Gastrocnemius medialis (tissue), 4 donors: ENCODE results near the gene LY6G5C. TPM values are rescaled to one million over a fixed set of nuclear protein-coding genes. Genes with fewer than 3 reads are reported as not detected.

Source experiments
- ATAC-seq, 2 donors: fragments of 150-250 bp; one replicate each; pipeline ENCODE4 v1.9.1; 2016
- DNase-seq, 2 donors: peaks; one replicate each; pipeline ENCODE4 v3.0.0-alpha.2; 2019
- H3K27ac ChIP-seq, 4 donors: fragments of 200-600 bp; sonication (generic); 1 replicate in 1 of 4; 2 replicates in 3 of 4; pipeline ENCODE4 v1.5.1; 2016 to 2018; ENCODE audit warnings: mild to moderate bottlenecking in 2 of 4, moderate library complexity in 1 of 4
- H3K27me3 ChIP-seq, 3 donors: fragments of 200-600 bp; sonication (generic) in 2 of 3; 1 replicate in 1 of 3; 2 replicates in 2 of 3; pipeline versions ENCODE4 v1.5.1 to v1.6.0; 2016 to 2019; ENCODE audit warnings: mild to moderate bottlenecking in 1 of 3, moderate library complexity in 1 of 3
- H3K36me3 ChIP-seq, 2 donors: fragments of 200-600 bp; sonication (generic) in 1 of 2; one replicate each; pipeline ENCODE4 v1.5.1; 2017 to 2018
- H3K4me1 ChIP-seq, 2 donors: fragments of 200-600 bp; sonication (generic) in 1 of 2; one replicate each; pipeline ENCODE4 v1.5.1; 2016 to 2017; ENCODE audit warnings: mild to moderate bottlenecking in 2 of 2
- H3K4me3 ChIP-seq, 4 donors: fragments of 200-600 bp; sonication (generic) in 3 of 4; 1 replicate in 1 of 4; 2 replicates in 3 of 4; pipeline ENCODE4 v1.5.1; 2016 to 2019; ENCODE audit warnings: mild to moderate bottlenecking in 2 of 4
- H3K9me3 ChIP-seq, 3 donors: fragments of 200-600 bp; sonication (generic) in 2 of 3; 1 replicate in 1 of 3; 2 replicates in 2 of 3; pipeline ENCODE4 v1.5.1; 2016 to 2019
- POLR2A ChIP-seq, 2 donors: fragments of 450-650 bp; IDR thresholded peaks; one replicate each; pipeline ENCODE4 v1.6.1; 2017; ENCODE audit warnings: antibody characterized with exemption in 2 of 2, mild to moderate bottlenecking in 2 of 2, moderate library complexity in 2 of 2
- in situ Hi-C, 4 donors: fragments of 200-750 bp; cut with MboI; loops; one replicate each; pipeline versions ENCODE4 v1.15.0 to v1.8.0; 2017; ENCODE audit warnings: low sequenced_read_pairs in 4 of 4
- intact Hi-C: fragments of 100-400 bp; cut with DNase I; formaldehyde crosslinking; loops from one replicate; pipeline ENCODE4 v1.15.1; 2023; ENCODE audit warnings: low total_unique reads
- total RNA-seq, 4 donors: library from RNA; depleted of rRNA; stranded (reverse); fragments of >200 nt; gene quantifications; one replicate each; pipeline versions ENCODE4 v1.1.0 to v1.2.3, GENCODE V29; 2016
- TF ChIP-seq, protein P1 (sequence below), 5 experiments: fragments of 450-650 bp in 3 of 5; fragments of 200-600 bp in 2 of 5; sonication (generic) in 2 of 5; IDR thresholded peaks in 4 of 5; conservative IDR thresholded peaks in 1 of 5; 1 replicate in 4 of 5; 2 replicates in 1 of 5; pipeline ENCODE4 v1.5.1; 2016 to 2019; ENCODE audit warnings: antibody characterized with exemption in 5 of 5, mild to moderate bottlenecking in 3 of 5, moderate library complexity in 3 of 5

The LY6G5C gene
- total RNA-seq, 4 donors from 2014 or later = 1.3 to 3.2 TPM; not detected in 2

DNA sequence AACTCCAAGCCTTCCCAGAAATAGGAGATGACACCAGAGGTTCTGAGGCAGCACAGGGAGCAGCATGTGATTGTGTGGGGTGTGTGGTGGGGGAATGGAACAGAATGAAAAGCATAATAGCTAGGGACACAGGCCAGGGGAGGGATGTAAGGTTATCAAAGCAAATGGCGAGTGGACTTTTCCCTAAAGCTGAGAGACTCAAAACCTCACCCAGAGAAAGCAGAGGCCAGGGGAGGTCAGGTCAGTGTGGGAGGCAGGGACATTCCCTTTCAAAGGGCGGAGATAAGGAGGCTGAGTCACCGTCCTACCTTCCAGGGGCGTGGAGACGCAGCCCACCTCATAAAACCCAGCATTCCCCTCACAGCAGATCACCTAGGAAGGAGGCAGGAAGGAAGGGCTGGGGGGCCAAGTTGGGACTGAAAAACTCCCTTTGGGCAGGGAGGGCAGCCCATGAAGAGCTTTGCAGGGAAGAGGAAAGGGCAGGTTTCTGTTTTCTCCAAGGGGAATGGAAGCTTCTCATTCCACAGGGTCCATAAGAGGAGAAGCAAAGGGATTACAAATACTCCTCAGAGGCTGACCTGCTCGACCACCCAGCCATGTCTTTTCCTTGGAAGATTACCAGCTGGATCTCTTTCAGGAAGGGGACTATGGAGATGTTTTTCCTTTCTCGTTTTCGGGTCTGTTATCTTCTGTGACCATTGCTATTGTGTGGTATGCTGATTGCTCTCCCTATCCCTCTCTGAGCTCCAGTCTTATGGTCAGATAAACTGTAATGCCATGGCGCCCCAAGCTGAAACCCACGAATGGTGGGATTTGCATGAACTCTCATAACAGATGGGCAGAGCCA, 9.6 kb upstream of the LY6G5C start:
- TF ChIP-seq, protein P1, sequence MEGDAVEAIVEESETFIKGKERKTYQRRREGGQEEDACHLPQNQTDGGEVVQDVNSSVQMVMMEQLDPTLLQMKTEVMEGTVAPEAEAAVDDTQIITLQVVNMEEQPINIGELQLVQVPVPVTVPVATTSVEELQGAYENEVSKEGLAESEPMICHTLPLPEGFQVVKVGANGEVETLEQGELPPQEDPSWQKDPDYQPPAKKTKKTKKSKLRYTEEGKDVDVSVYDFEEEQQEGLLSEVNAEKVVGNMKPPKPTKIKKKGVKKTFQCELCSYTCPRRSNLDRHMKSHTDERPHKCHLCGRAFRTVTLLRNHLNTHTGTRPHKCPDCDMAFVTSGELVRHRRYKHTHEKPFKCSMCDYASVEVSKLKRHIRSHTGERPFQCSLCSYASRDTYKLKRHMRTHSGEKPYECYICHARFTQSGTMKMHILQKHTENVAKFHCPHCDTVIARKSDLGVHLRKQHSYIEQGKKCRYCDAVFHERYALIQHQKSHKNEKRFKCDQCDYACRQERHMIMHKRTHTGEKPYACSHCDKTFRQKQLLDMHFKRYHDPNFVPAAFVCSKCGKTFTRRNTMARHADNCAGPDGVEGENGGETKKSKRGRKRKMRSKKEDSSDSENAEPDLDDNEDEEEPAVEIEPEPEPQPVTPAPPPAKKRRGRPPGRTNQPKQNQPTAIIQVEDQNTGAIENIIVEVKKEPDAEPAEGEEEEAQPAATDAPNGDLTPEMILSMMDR (IDR thresholded peaks at IDR 0.05 in 4 of 5, conservative IDR thresholded peaks at IDR 0.05 in 1 of 5) = no peak
- TF ChIP-seq POLR2A (IDR thresholded peaks at IDR 0.05) = no peak
- no peak for DNase-seq
- peaks cover 0 to 98% of the 10 kb centered on the region in 2 donors for H3K36me3 ChIP-seq
- no peaks in the 10 kb centered on the region for H3K4me1 ChIP-seq
- no peaks in the 10 kb centered on the region for H3K9me3 ChIP-seq
- H3K4me3 ChIP-seq = no peak overlapping the region
- no peak overlapping the region for H3K27ac ChIP-seq
- no peaks in the 10 kb centered on the region for H3K27me3 ChIP-seq
- in situ Hi-C loops (loop anchor here in 1 of 4 donors (25.0 kb wide), 1 partner anchor 272 kb away; the partner anchor contains the start of genes DXO, NELFE and SKIC2), intact Hi-C loops (no loop called here)
- ATAC-seq = no peak

GRCh38 chr6:31689249-31690110, 8.6 kb upstream of the LY6G5C start:
- no peak for ATAC-seq

GRCh38 chr6:31687860-31688693, 7.2 kb upstream of the LY6G5C start:
- intact Hi-C loops (no loop called here), in situ Hi-C loops (loop anchor here in 2 of 4 donors (5.0 to 25.0 kb wide), 3 partner anchors 84 to 274 kb away; partner anchors contain the start of genes DXO (in 1 of the 2), NELFE (in 1 of the 2) and SKIC2 (in 1 of the 2))
- Histone ChIP-seq H3K36me3 (peaks cover 0 to 83% of the 10 kb centered on the region in 2 donors), H3K4me1 (no peaks in the 10 kb centered on the region), H3K27me3 (no peaks in the 10 kb centered on the region), H3K27ac (no peak overlapping the region), H3K9me3 (no peaks in the 10 kb centered on the region), H3K4me3 (no peak overlapping the region)
- no peak for ATAC-seq
- no peak for TF ChIP-seq POLR2A (IDR thresholded peaks at IDR 0.05)
- TF ChIP-seq, protein P1 (IDR thresholded peaks at IDR 0.05 in 4 of 5, conservative IDR thresholded peaks at IDR 0.05 in 1 of 5) = no peak
- no peak for DNase-seq

More at GRCh38 chr6:31689249-31690110, 8.6 kb upstream of the LY6G5C start:
- Histone ChIP-seq H3K4me1 (no peaks in the 10 kb centered on the region), H3K36me3 (peaks cover 0 to 94% of the 10 kb centered on the region in 2 donors), H3K27me3 (no peaks in the 10 kb centered on the region), H3K9me3 (no peaks in the 10 kb centered on the region), H3K27ac (no peak overlapping the region), H3K4me3 (no peak overlapping the region)
- intact Hi-C loops (no loop called here), in situ Hi-C loops (loop anchor here in 2 of 4 donors (5.0 to 25.0 kb wide), 3 partner anchors 83 to 273 kb away; partner anchors contain the start of genes DXO (in 1 of the 2), NELFE (in 1 of the 2) and SKIC2 (in 1 of the 2))
- no peak for DNase-seq
- TF ChIP-seq, protein P1 (IDR thresholded peaks at IDR 0.05 in 4 of 5, conservative IDR thresholded peaks at IDR 0.05 in 1 of 5) = no peak
- no peak for TF ChIP-seq POLR2A (IDR thresholded peaks at IDR 0.05)

DNA sequence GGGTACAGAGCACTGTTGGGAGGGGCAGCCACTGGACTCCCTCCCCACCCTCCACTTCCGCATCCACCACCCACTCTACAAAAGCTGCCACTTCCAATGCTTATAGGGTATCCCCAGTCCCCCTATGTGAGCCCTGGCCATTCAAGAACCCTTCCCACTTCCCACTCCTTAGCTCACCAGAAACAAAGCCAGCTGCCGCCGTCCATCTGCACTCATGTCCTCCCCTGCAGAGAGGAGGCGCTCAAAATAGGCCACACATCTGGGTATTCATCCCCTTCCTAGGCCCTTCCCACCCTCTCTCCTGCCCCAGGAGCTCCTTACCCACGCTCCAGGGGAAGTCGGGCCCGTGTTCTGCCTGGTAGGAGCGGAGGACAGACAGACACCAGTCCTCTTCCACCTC, 6.5 kb upstream of the LY6G5C start:
- intact Hi-C loops = no loop called here
- Histone ChIP-seq H3K27ac (no peak overlapping the region), H3K9me3 (no peaks in the 10 kb centered on the region), H3K4me1 (no peaks in the 10 kb centered on the region), H3K27me3 (no peaks in the 10 kb centered on the region), H3K4me3 (no peak overlapping the region), H3K36me3 (peaks cover 0 to 75% of the 10 kb centered on the region in 2 donors)
- in situ Hi-C loops = loop anchor here in 2 of 4 donors (5.0 to 25.0 kb wide), 3 partner anchors 85 to 275 kb away; partner anchors contain the start of genes DXO (in 1 of the 2), NELFE (in 1 of the 2) and SKIC2 (in 1 of the 2)
- no peak for ATAC-seq
- DNase-seq = no peak
- TF ChIP-seq, protein P1 (IDR thresholded peaks at IDR 0.05 in 4 of 5, conservative IDR thresholded peaks at IDR 0.05 in 1 of 5) = no peak
- TF ChIP-seq POLR2A (IDR thresholded peaks at IDR 0.05) = no peak
